CD1c-positive myeloid dendritic cell (primary cell): Measurements from ENCODE around the gene PPFIA1.
"Not testable (repeated sequence)": the region's sequence is repeated elsewhere in the genome, so short reads cannot be mapped to it uniquely, and the experiment has no call there.

Experiments used
- DNase-seq: peaks from one replicate; pipeline ENCODE4 v3.0.0-alpha.2; 2016; ENCODE audit errors: extremely low spot score

PPFIA1 gene

GRCh38 chr11:70325824-70326223 lies 55.3 kb downstream of the PPFIA1 start:
- DNase-seq: peak; percentile 28

DNA sequence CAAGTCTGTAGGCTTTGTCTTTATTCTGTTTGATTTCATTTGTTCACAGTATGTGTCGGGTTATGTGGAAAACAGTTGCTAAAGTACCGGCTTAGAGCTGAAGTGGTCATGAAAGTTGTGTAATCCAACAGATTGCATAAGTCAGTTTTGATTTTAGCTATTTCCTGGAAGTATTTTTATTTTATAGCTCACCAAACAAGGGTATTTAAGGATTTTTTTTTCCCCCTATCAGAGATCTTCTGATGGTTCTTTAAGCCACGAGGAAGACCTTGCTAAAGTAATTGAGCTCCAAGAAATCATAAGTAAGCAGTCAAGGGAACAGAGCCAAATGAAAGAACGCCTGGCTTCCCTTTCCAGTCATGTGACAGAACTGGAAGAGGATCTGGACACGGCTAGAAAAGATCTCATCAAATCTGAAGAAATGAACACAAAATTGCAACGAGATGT lies 55.9 kb downstream of the PPFIA1 start:
- peak; percentile 81 for DNase-seq

- no peak for DNase-seq
Observed at GRCh38 chr11:70326833-70327232, 56.3 kb downstream of the PPFIA1 start.

DNA sequence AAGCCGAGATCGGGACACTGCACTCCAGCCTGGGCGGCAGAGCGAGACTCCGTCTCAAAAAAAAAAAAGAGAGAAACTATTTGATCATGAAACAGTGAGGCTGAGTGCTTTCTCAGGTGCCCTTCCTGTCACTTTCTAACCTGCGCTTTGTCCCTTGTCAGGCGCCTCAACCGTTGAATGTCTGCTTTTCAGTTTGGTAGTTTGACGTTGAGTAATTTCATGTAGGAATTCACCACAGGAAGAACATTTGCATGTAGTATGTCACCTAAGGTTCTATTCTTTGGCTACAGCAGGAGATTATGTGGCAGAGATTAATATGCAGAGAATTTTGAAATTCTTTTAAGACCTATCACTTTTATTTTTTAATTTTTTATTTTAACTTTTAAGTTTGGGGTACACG lies 57.2 kb downstream of the PPFIA1 start:
- no peak for DNase-seq

- DNase-seq: no peak
Observed at GRCh38 chr11:70328556-70328955, 58.1 kb downstream of the PPFIA1 start.

GRCh38 chr11:70331320-70331843 lies 60.9 kb downstream of the PPFIA1 start:
- not testable (repeated sequence) for DNase-seq

DNA sequence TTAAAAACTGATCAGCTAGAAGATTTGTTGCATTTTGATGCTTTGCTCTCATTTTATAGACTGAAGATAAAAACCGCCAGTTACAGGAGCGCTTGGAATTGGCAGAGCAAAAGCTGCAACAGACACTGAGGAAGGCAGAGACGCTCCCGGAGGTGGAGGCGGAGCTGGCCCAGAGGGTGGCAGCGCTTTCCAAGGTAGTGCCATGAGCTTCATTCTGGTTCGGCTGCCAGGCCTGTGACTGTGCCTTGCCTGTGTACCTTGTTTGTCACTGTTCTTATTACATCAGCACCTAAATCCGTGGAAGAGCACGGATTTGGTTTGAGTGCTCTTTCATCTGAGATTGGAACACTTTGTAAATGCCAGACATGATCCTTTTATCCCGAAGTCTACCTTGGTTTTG lies 61.4 kb downstream of the PPFIA1 start:
- DNase-seq: no peak

GRCh38 chr11:70332567-70332966 lies 62.1 kb downstream of the PPFIA1 start:
- no peak for DNase-seq

DNA sequence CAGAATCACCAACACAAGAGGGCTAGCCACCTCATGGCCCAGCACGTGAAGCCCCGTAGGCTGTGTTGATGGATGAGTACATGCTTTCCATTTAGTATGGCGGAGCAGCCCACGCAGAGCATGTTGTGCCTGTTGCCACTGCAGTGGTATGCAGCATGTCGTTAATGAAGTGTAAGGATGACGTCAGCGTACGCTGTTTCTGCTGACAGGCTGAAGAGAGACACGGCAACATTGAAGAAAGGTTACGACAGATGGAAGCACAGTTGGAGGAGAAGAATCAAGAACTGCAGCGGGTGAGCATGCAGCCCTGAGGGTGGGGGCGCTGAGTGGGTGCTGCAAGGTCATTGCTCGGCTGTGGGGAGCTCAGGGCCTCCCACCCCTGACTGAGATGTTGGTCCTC lies 62.8 kb downstream of the PPFIA1 start:
- DNase-seq: peak; percentile 26

DNA sequence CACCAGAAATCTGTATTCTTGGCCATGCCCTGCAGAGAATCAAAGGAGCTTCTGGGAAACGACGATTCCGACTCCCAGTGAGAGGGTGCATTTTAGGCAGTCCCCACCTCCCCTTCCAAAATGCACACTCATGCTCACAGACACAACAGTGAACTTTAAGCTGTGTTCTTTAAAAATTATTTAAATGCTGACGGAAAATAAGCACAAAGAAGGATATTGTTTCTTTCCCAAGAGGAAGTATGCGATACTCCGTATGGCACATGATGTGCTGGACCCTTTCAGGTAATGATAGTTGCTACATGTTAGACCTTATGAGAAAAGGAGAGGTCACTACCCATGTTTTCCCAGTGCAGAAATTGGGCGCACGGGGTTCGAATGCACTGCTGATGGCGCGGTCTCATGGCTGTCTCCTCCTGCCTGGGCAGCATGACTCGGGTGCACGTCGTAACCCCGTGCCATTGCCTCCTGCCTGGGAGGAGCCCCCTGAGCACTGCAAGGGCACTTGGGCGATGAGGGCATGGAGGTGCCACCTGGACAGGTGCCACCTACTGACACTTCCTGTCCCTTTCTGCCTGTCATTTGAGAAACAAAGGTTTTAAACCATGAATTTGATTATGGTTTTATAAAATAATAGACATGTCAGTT lies 64.0 kb downstream of the PPFIA1 start:
- no peak for DNase-seq

GRCh38 chr11:70335511-70335910 lies 65.0 kb downstream of the PPFIA1 start:
- no peak for DNase-seq

- no peak for DNase-seq
Observed at GRCh38 chr11:70338594-70338993, 68.1 kb downstream of the PPFIA1 start.

DNA sequence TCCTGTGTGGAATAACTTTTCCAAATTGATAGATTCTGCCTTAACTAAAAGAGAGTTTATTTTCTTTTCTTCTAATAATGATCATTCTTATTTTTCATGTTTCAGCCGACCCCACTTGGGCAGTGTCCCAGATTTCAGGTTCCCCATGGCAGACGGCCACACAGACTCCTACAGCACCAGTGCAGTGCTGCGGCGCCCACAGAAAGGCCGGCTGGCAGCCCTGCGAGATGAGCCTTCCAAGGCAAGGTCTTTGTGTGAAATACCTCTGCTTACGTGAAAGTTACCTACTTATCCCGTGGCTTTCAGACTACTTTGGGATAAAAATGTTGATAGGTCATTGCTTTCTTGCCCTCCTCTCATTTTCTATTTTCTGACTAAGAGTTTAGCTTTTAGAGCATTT lies 68.6 kb downstream of the PPFIA1 start:
- no peak for DNase-seq

GRCh38 chr11:70341881-70342429 lies 71.5 kb downstream of the PPFIA1 start:
- DNase-seq: no peak

- no peak for DNase-seq
Observed at GRCh38 chr11:70343636-70344035, 73.1 kb downstream of the PPFIA1 start.

GRCh38 chr11:70348191-70348590 lies 77.7 kb downstream of the PPFIA1 start:
- no peak for DNase-seq

- DNase-seq: no peak
Observed at GRCh38 chr11:70348608-70349007, 78.1 kb downstream of the PPFIA1 start.

DNA sequence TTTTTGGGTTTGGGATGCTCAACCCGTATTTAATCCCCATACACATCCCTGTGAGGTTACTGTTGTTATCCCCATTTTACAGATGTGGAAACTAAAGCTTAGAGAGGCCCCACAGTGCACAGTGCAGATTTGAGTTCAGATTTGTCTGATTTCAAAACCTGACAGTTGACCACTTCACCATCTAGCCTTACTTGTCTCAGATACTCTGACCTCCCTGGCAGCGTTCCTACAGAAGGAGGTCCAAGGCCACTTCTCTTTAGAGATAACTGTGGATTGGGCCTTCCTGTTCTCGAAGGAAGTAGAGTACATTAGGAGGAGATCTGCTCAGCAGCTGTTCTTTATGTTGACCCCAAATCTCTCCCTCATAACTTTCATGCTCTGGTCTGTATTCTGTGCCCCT lies 81.2 kb downstream of the PPFIA1 start:
- DNase-seq: no peak

GRCh38 chr11:70352100-70352499 lies 81.6 kb downstream of the PPFIA1 start:
- no peak for DNase-seq

- DNase-seq: no peak
Observed at GRCh38 chr11:70352601-70353000, 82.1 kb downstream of the PPFIA1 start.

GRCh38 chr11:70353329-70353728 lies 82.8 kb downstream of the PPFIA1 start:
- no peak for DNase-seq

GRCh38 chr11:70353900-70354568 lies 83.5 kb downstream of the PPFIA1 start:
- DNase-seq: no peak

DNA sequence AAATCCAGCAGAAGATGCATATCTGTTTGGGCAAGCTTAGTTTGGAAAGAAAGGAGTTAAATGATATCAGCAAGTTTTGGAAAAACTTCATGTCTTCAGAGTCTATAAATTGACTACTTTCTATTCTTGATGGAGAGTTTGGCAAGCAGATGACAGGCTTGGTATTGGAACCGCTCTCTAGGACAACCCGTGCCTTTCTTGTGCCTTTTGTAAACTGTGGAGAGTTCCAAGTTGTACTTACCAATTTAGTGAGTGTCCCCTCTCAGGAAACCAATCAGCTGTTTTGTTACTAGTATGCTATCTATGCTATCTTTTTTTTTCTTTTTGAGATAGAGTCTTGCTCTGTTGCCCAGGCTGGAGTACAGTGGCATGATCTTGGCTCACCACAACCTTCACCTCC lies 84.1 kb downstream of the PPFIA1 start:
- DNase-seq: no peak
